HG02798 (cell line): ENCODE measurements around the gene MAP2.

ENCODE experiments used
- ATAC-seq: cut with Tn5 transposase; IDR thresholded peaks from one replicate; pipeline ENCODE4 v1.9.1; 2021; ENCODE audit warnings: mild to moderate bottlenecking; ENCODE audit not compliant: unreplicated experiment, poor library complexity

MAP2 gene

GRCh38 chr2:209422191-209422754 lies 1.6 kb upstream of the MAP2 start:
- no peak for ATAC-seq

DNA sequence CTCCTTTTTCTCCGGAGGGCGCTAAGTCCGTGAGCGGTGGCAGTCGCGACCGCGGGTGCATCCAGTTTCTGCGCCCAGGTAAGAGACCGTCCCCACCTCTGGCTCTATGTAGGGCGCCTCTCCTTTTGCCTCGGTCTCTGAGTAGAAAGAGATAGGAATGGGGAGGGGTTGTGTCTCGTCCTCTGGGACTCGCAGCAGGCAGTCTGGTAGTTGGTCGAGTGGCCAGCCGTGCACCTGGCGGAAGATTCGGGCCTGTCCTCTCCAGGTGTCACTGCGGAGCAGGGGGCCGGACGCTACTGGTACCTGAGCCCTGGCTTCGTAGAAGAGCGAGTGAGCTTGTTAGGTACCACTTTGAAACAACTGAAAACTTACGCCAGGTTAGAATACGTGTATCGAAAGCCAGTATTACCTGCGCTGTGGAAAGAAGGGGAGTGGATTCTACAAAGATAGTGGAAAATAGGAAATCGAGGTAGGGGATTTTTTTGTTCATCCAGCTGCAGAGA lies 403 bp downstream of the MAP2 start:
- ATAC-seq: peak; percentile 14

DNA sequence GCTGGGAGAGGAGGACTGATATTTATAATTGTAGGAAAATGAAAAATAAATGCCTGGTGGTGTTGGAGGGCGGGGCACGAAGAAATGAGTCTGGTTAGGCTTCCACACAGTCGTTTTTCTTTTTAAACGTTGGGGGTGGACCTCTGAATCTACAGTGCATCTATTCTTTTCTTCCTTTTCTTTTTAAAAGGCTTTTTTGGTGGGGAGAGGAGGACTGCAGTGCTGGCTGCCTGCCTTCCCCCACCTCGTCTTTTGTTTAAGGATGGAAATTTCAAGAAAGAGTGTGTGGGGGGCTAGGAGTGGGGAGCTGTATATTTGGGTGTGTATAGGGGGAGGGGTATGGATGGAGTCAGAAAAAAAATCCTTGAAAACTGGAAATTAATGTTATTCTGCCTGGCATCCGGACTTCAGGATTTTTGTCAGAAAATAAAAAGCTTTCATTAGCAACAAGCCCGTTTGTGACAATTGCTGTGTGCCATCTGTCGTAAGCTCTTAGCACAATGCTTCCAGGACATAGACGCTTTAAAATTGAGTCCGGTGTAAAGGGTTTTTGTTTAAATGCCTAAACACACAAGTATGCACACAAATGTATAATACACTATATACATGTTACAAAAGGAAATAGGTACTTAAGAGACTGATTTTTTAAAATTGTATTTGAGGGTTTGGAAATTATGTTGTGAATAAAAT lies 1.1 kb downstream of the MAP2 start:
- ATAC-seq: no peak

- peak; percentile 24 for ATAC-seq
These were observed 1.7 kb downstream of the MAP2 start for GRCh38 chr2:209425471-209426071.

DNA sequence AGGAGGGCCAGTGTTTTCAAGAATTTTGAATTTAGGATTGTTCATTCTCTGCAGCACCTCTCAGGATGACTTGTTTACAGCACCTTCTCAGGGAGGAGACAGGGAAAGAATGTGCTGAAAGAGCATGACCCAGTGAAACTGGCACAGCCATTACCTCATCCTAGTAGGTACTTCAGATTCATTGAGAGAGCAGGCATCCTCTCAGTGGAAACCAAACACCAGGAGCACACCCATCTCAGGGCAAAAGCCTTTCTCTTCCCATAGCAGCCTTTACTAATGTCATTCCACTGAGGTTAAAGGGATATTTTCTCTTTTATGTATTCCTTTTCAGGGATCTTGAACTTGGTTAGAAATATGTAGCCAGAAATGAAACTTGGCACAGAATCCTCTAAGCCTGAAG lies 2.6 kb downstream of the MAP2 start:
- no peak for ATAC-seq

DNA sequence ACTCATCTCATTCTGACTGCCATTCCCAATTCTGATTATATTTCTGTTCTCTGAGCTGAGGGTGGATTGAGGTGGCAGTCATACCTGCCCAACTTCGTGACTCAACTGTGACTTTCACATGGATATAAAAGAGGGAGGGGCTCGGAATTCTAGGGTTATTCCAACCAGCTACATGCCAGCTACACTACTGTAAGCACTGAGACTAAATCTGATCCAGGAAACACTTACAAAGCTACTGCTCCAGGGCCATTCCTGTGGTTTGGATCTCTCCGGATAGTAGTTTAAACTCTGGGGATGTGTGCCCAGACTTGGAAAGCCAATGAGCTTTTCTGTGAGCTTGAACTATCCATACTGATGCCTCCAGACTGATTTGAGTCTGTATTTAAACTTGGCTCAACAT lies 7.9 kb downstream of the MAP2 start:
- no peak for ATAC-seq

- no peak for ATAC-seq
These were observed 17.7 kb downstream of the MAP2 start for GRCh38 chr2:209441541-209441940.

GRCh38 chr2:209442939-209443338 lies 19.1 kb downstream of the MAP2 start:
- ATAC-seq: no peak

DNA sequence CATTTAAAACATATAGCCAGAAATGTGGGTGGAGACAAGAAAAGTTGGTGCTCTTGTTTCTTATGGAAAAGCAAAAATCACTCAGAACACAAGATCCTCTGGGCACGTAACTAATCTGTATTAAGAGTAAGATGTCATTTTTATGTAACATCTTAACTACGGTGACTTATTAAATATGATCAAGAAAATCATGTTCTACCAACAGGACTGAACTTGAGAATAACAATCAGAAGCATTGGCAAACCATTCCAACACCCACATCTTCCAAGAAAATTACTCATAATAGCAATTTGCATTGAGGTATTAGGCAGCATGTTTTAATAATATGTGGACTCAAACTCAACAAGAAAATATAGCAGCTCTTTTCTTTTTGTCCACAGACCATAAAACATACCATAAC lies 21.6 kb downstream of the MAP2 start:
- no peak for ATAC-seq

DNA sequence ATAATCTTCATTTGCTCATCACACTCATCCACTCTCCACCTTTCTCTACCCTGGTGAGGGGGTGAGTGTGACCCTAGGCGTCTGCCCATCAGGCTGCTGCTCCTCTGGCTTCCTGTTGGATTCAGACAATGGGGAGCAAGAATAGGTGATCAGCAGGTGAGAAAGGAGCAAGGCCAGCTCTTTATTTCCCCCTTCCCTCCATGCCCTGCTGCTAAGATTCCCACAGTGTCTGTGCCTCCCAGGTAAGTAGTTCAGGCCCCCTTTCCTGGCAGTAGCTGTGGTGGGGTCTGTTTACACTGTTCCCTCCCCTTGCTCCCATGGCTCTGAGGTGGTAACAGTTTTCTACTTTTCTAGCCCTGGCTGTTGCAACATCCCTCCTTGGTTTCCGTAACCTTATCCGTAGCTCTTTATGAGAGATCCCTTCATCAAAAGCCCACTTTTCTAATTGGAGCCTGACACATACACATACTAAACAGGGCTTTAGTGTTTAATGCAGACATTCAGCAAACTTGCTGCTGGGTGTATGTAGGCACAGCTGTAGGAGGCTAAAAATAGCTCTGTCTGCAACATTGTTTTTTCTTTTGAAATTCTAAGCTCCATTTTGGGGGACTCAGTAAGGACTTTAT lies 27.5 kb downstream of the MAP2 start:
- no peak for ATAC-seq

- ATAC-seq: no peak
These were observed 32.6 kb downstream of the MAP2 start for GRCh38 chr2:209456489-209456888.

DNA sequence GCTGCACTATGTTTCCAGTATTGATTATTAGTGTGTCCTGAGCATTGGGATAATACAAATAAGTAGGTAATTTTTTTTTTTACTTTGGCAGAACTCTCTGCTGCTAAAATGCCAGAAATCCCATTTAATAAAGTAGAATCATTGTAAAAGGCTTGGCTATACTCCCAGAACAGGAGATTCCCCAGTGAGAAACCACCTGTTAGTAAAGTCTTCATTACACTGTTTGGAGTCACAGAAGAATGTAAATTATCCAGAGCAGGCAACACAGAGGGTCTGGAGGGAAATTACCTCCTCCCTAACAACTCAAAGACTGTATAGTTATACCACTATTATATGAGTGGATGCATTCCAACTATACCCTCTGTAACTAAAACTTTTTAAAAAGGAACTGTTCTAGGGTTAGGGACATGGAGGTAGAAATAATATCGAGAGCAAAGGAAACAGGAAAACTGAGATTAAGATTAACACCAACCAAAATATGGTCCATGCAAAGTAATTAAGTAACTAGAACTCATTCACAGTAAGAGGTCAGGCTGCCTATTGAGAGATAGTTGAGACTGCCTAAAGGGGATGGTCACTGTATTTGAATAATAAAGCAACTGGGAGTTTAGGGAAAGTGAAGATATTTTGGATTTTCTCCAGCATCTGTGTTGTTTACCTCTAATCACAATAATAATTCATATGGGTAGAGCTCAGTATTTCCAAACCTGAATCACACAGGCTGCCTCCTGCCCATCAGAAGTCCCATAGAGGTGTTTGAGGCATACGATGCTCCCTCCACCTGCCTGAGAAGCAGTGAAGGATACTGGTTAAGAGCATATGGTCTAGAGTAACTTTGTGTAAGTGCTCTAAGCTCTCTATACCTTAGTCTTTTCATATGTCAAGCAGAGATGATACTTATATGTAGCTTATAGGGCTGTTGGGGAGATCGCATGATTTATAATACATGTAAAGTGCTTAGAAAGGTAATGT lies 34.4 kb downstream of the MAP2 start:
- no peak for ATAC-seq

DNA sequence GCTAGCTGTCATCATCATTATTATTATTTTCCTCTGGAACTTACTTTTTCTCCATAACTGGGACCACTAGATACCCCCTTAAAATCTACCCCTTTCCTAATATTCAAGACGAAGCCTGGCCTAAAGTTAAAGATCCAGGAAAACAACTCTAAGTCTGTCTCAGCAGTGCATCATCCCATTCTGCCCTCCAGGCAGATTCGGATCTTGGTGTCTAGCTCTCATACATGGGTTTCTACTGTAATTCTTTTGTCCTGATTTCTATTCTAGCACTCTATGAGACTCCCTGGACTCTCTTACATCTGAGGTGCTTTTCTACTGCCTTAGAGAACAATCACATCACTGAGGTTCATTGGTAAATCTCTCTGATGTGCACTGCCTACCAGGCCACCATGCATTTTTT lies 35.5 kb downstream of the MAP2 start:
- ATAC-seq: no peak

- no peak for ATAC-seq
These were observed 36.4 kb downstream of the MAP2 start for GRCh38 chr2:209460151-209460761.

- no peak for ATAC-seq
These were observed 39.4 kb downstream of the MAP2 start for GRCh38 chr2:209463226-209463625.

- ATAC-seq: no peak
These were observed 40.0 kb downstream of the MAP2 start for GRCh38 chr2:209463835-209464234.

- ATAC-seq: no peak
These were observed 45.0 kb downstream of the MAP2 start for GRCh38 chr2:209468846-209469245.

DNA sequence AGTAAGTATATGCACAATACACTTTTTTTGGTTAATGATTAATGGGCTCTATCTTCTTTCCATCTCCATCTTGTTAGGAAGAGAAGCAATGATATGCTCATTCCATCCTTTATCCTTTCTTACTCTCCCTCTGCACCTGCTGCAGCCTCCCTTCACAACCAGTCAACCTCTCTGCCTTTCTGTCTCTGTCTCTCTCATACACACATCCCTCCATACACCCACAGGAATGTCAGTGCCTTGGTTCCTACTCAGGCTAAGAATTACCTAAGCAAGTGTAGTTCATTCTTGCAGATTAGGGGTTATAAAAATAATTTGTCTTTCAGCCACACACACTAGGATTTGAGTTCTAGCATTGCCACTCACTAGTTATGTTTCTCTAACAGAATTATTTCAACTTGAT lies 45.6 kb downstream of the MAP2 start:
- ATAC-seq: no peak

GRCh38 chr2:209470466-209470865 lies 46.6 kb downstream of the MAP2 start:
- ATAC-seq: no peak

GRCh38 chr2:209471037-209471436 lies 47.2 kb downstream of the MAP2 start:
- no peak for ATAC-seq
